T47D (cell line): ENCODE measurements around the gene KLK5.

Source experiments
- DNase-seq, 2 experiments: peaks; one replicate each; pipeline versions ENCODE4 v3.0.0 to v3.0.0-alpha.2; 2011 to 2012; ENCODE audit warnings: low read depth in 1 of 2, low spot score in 1 of 2
- JUND ChIP-seq: IDR thresholded peaks from 2 replicates; pipeline ENCODE4 v1.6.1; 2012; ENCODE audit warnings: low read depth
- in situ Hi-C: cut with HindIII; loops from 2 replicates; pipeline ENCODE4 v1.10.0; 2016; ENCODE audit warnings: low sequenced_read_pairs, low pct_unique_long_range_greater_than_20kb

KLK5 gene

GRCh38 chr19:50926144-50926543, 26.7 kb downstream of the KLK5 start:
- in situ Hi-C loops, result no loop called here
- no peak for DNase-seq
- TF ChIP-seq JUND, result no peak

- DNase-seq, result no peak
- no peak for TF ChIP-seq JUND
- in situ Hi-C loops, result no loop called here
These were observed 27.1 kb downstream of the KLK5 start for GRCh38 chr19:50925734-50926133.

- TF ChIP-seq JUND, result no peak
- in situ Hi-C loops, result no loop called here
- no peak for DNase-seq
These were observed 28.3 kb downstream of the KLK5 start for GRCh38 chr19:50924586-50924985.

- peak; percentile 59 to 85 for DNase-seq
- in situ Hi-C loops, result no loop called here
- no peak for TF ChIP-seq JUND
These were observed 30.5 kb downstream of the KLK5 start for GRCh38 chr19:50922317-50922853.

GRCh38 chr19:50921426-50922316, 31.2 kb downstream of the KLK5 start:
- DNase-seq, result no peak
- in situ Hi-C loops, result no loop called here

GRCh38 chr19:50916069-50916468, 36.8 kb downstream of the KLK5 start:
- no peak for DNase-seq
- in situ Hi-C loops, result no loop called here
- TF ChIP-seq JUND, result no peak

More at GRCh38 chr19:50921426-50922316, 31.2 kb downstream of the KLK5 start:
- TF ChIP-seq JUND, result no peak

GRCh38 chr19:50912727-50913716, 39.8 kb downstream of the KLK5 start:
- DNase-seq, result no peak
- in situ Hi-C loops, result no loop called here
- no peak for TF ChIP-seq JUND

- no peak for TF ChIP-seq JUND
- no peak for DNase-seq
- in situ Hi-C loops, result no loop called here
These were observed 40.7 kb downstream of the KLK5 start for GRCh38 chr19:50912102-50912599.

- in situ Hi-C loops, result no loop called here
- no peak for TF ChIP-seq JUND
- DNase-seq, result no peak
These were observed 41.4 kb downstream of the KLK5 start, which contains the start of gene KLK4 for GRCh38 chr19:50911206-50912101. TSS of gene KLK4 (minus strand) at chr19:50911395. CDS start at chr19:50910738, 657 bp downstream.

- DNase-seq, result no peak
- in situ Hi-C loops, result no loop called here
- TF ChIP-seq JUND, result no peak
These were observed 42.1 kb downstream of the KLK5 start for GRCh38 chr19:50910722-50911121.

- DNase-seq, result peak; percentile 74 to 94
- in situ Hi-C loops, result no loop called here
- no peak for TF ChIP-seq JUND
These were observed 43.4 kb downstream of the KLK5 start for GRCh38 chr19:50909240-50910070.
